Central memory CD8-positive, alpha-beta T cell (primary cell): ENCODE results near the gene AGTR1.

Experiments
- ATAC-seq: fragments of 150-1000 bp; cut with Tn5 transposase; replicated peaks from 2 replicates; pipeline ENCODE4 v1.10.0; 2022; ENCODE audit warnings: mild to moderate bottlenecking, moderate FRiP score, moderate number of reproducible peaks; ENCODE audit not compliant: poor library complexity, severe bottlenecking; ENCODE audit errors: extremely low read depth
- DNase-seq, 2 donors: peaks; one replicate each; pipeline ENCODE4 v3.0.0; 2021; ENCODE audit warnings: low spot score in 2 of 2
- H3K27ac Mint-ChIP-seq: one replicate; pipeline ENCODE4 v1.8.0; 2022; ENCODE audit warnings: low read depth, mild to moderate bottlenecking, moderate library complexity, mixed read lengths
- H3K27me3 Mint-ChIP-seq: one replicate; pipeline ENCODE4 v1.8.0; 2022; ENCODE audit warnings: mixed read lengths
- H3K36me3 Mint-ChIP-seq: one replicate; pipeline ENCODE4 v1.8.0; 2022; ENCODE audit warnings: mild to moderate bottlenecking, moderate library complexity, mixed read lengths; ENCODE audit not compliant: insufficient read depth
- H3K4me1 Mint-ChIP-seq: one replicate; pipeline ENCODE4 v1.8.0; 2022; ENCODE audit warnings: mixed read lengths
- H3K4me3 Mint-ChIP-seq: one replicate; pipeline ENCODE4 v1.8.0; 2022; ENCODE audit warnings: mild to moderate bottlenecking, moderate library complexity, mixed read lengths
- H3K9me3 Mint-ChIP-seq: one replicate; pipeline ENCODE4 v1.8.0; 2022; ENCODE audit warnings: mixed read lengths

Gene AGTR1

GRCh38 chr3:148697306-148698189, at the start of gene AGTR1:
AGTR1 (plus strand) TSS chr3:148697903; CDS start chr3:148741036, 43,133 bp downstream.
- Mint-ChIP-seq H3K4me1 (no peaks in the 10 kb centered on the region), H3K27ac (no peak within 1 kb of the TSS), H3K9me3 (peaks cover 11% of the 10 kb centered on the region), H3K4me3 (no peak within 1 kb of the TSS), H3K36me3 (no peaks in the 10 kb centered on the region), H3K27me3 (peaks cover 21% of the 10 kb centered on the region)
- DNase-seq (no peak), ATAC-seq (no peak)

DNA sequence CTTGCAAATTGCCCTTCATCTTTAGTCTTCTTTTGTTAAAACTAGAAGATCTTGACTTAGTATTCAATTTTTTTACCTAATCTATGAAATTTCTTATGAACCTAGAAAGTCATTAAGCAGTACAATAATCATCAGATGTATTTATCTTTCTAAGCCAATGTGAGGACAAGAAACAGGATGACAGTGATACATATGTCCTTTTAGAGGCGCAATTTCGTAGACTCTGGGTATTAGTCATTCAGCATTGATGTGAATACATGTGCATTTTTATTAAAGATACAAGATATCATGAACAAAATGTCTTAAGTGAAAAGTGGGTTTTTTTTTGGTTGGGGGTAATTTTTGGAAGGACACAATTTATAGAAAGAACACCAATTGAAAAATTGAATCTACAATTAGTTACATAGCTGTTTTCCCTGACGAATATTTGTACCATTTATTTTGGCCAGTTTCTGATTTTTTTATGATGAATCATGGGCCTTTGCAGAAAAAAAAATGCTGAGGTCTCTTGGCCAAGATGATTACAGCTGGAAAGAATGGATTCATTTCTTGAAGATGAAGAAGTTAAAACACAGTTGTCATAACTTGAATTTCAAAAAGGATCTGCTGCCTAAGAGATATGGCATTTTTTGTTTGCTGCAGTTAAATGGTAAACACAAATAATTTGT, 48.9 kb upstream of the AGTR1 start:
- Mint-ChIP-seq H3K27me3 (no peaks in the 10 kb centered on the region), H3K27ac (no peak overlapping the region), H3K9me3 (no peaks in the 10 kb centered on the region), H3K4me3 (no peak overlapping the region), H3K36me3 (no peaks in the 10 kb centered on the region), H3K4me1 (no peaks in the 10 kb centered on the region)
- ATAC-seq, result no peak
- DNase-seq, result no peak

- H3K27me3 Mint-ChIP-seq, result no peaks in the 10 kb centered on the region
- no peak overlapping the region for H3K4me3 Mint-ChIP-seq
- no peak for DNase-seq
- no peaks in the 10 kb centered on the region for H3K36me3 Mint-ChIP-seq
- no peak overlapping the region for H3K27ac Mint-ChIP-seq
- no peaks in the 10 kb centered on the region for H3K4me1 Mint-ChIP-seq
- H3K9me3 Mint-ChIP-seq, result no peaks in the 10 kb centered on the region
- no peak for ATAC-seq
Observed at GRCh38 chr3:148651549-148651948, 46.2 kb upstream of the AGTR1 start.

DNA sequence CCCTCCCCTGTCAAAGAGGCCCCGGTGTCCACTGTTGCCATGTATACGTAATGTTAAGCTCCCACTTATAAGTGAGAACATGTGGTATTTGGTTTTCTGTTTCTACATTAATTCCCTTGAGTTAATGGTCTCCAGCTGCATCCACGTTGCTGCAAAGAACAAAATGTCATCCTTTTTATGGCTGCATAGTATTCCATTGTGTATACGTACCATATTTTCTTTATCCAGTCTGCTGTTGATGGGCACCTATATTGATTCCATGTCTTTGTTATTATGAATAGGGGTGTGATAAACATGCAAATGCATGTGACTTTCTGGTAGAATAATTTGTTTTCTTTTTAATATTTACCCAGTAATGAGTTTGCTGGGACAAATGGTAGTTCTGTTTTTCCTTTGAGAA, 43.3 kb upstream of the AGTR1 start:
- ATAC-seq (no peak), DNase-seq (no peak)
- H3K4me1 Mint-ChIP-seq, result no peaks in the 10 kb centered on the region
- H3K27me3 Mint-ChIP-seq, result no peaks in the 10 kb centered on the region
- no peaks in the 10 kb centered on the region for H3K36me3 Mint-ChIP-seq
- peaks cover 5% of the 10 kb centered on the region for H3K9me3 Mint-ChIP-seq
- no peak overlapping the region for H3K4me3 Mint-ChIP-seq
- H3K27ac Mint-ChIP-seq, result no peak overlapping the region

DNA sequence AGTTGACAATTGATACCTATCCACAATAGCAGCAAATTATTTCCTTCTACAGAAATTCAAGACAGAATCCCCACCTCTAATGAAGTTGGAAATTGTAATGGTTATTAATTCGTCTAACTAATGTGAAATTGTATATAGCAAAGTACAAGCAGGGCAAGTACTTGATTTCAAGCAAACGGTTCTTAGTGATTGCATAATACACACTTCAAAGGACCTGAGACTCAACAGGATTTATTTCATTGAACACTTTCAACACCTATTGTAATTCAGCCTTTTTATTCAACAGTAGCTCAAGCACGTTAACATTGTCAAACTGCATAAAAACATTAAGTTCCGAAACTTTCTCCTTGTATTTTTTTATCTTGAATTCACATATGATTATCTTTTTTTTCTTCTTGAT, 40.2 kb upstream of the AGTR1 start:
- H3K9me3 Mint-ChIP-seq, result peaks cover 5% of the 10 kb centered on the region
- H3K27me3 Mint-ChIP-seq, result no peaks in the 10 kb centered on the region
- ATAC-seq, result no peak
- H3K27ac Mint-ChIP-seq, result no peak overlapping the region
- no peak for DNase-seq
- no peak overlapping the region for H3K4me3 Mint-ChIP-seq
- H3K4me1 Mint-ChIP-seq, result no peaks in the 10 kb centered on the region
- no peaks in the 10 kb centered on the region for H3K36me3 Mint-ChIP-seq

- H3K27me3 Mint-ChIP-seq, result no peaks in the 10 kb centered on the region
- peaks cover 5% of the 10 kb centered on the region for H3K9me3 Mint-ChIP-seq
- no peaks in the 10 kb centered on the region for H3K36me3 Mint-ChIP-seq
- DNase-seq, result no peak
- H3K27ac Mint-ChIP-seq, result no peak overlapping the region
- no peaks in the 10 kb centered on the region for H3K4me1 Mint-ChIP-seq
- H3K4me3 Mint-ChIP-seq, result no peak overlapping the region
- ATAC-seq, result no peak
Observed at GRCh38 chr3:148659512-148659911, 38.2 kb upstream of the AGTR1 start.

GRCh38 chr3:148680289-148680688, 17.4 kb upstream of the AGTR1 start:
- no peak overlapping the region for H3K4me3 Mint-ChIP-seq
- DNase-seq (no peak), ATAC-seq (no peak)
- H3K27me3 Mint-ChIP-seq, result no peaks in the 10 kb centered on the region
- H3K27ac Mint-ChIP-seq, result no peak overlapping the region
- H3K9me3 Mint-ChIP-seq, result no peaks in the 10 kb centered on the region
- no peaks in the 10 kb centered on the region for H3K36me3 Mint-ChIP-seq
- H3K4me1 Mint-ChIP-seq, result no peaks in the 10 kb centered on the region

DNA sequence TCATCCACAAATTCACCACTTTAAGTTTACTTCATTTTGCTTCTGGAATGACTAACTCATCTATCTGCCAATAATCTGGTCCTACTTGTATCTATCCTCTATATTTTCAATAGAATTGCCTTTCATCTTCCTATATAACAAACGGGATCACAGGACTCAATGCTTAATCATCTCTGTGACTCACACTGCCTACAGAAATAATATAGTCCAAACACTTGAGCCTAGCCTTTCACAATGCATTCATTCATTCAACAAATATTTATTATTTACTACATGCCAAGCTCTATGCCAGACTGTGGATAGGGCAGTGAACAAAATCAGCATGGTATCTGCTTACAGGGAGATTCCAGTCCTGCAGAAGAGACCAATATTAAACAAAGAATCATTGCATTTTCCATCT, 16.6 kb upstream of the AGTR1 start:
- H3K4me3 Mint-ChIP-seq, result no peak overlapping the region
- H3K27me3 Mint-ChIP-seq, result no peaks in the 10 kb centered on the region
- H3K9me3 Mint-ChIP-seq, result no peaks in the 10 kb centered on the region
- no peaks in the 10 kb centered on the region for H3K36me3 Mint-ChIP-seq
- no peak overlapping the region for H3K27ac Mint-ChIP-seq
- no peak for DNase-seq
- no peak for ATAC-seq
- no peaks in the 10 kb centered on the region for H3K4me1 Mint-ChIP-seq

- no peaks in the 10 kb centered on the region for H3K4me1 Mint-ChIP-seq
- H3K27me3 Mint-ChIP-seq, result no peaks in the 10 kb centered on the region
- peaks cover 4% of the 10 kb centered on the region for H3K9me3 Mint-ChIP-seq
Observed at GRCh38 chr3:148682997-148683396, 14.7 kb upstream of the AGTR1 start.

DNA sequence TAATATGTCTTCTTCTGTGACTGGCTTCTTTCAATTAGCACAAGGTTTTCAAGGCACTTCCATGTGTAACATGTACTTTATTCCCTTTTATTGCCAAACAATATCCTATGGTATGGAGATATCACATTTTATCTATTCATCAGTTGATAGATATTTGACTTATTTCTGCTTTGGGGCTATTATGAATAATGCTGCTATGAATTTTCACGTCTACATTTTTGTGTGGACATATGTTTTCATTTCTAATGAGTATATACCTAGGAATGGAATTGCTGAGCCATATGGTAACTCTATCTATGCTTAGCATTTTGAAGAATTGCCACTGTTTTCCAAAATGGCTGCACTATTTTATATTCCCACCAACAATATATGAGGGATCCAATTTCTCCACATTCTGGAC, 3.6 kb upstream of the AGTR1 start:
- peaks cover 11% of the 10 kb centered on the region for H3K27me3 Mint-ChIP-seq
- H3K9me3 Mint-ChIP-seq, result peaks cover 8% of the 10 kb centered on the region
- no peak overlapping the region for H3K4me3 Mint-ChIP-seq
- ATAC-seq (no peak), DNase-seq (no peak)
- H3K4me1 Mint-ChIP-seq, result no peaks in the 10 kb centered on the region
- no peak overlapping the region for H3K27ac Mint-ChIP-seq
- H3K36me3 Mint-ChIP-seq, result no peaks in the 10 kb centered on the region

More at GRCh38 chr3:148682997-148683396, 14.7 kb upstream of the AGTR1 start:
- no peak overlapping the region for H3K27ac Mint-ChIP-seq
- no peak overlapping the region for H3K4me3 Mint-ChIP-seq
- ATAC-seq, result no peak
- DNase-seq, result no peak
- no peaks in the 10 kb centered on the region for H3K36me3 Mint-ChIP-seq

- DNase-seq (no peak), ATAC-seq (no peak)
- no peaks in the 10 kb centered on the region for H3K36me3 Mint-ChIP-seq
- peaks cover 21% of the 10 kb centered on the region for H3K27me3 Mint-ChIP-seq
- no peak overlapping the region for H3K4me3 Mint-ChIP-seq
- H3K9me3 Mint-ChIP-seq, result peaks cover 11% of the 10 kb centered on the region
- H3K27ac Mint-ChIP-seq, result no peak overlapping the region
- no peaks in the 10 kb centered on the region for H3K4me1 Mint-ChIP-seq
Observed at GRCh38 chr3:148698190-148698810, 597 bp downstream of the AGTR1 start.

GRCh38 chr3:148705314-148705713, 7.6 kb downstream of the AGTR1 start:
- Mint-ChIP-seq H3K4me3 (no peak overlapping the region), H3K4me1 (no peaks in the 10 kb centered on the region), H3K27ac (no peak overlapping the region), H3K36me3 (no peaks in the 10 kb centered on the region), H3K9me3 (no peaks in the 10 kb centered on the region), H3K27me3 (no peaks in the 10 kb centered on the region)
- DNase-seq, result no peak
- no peak for ATAC-seq
